PC-3 (cell line): Measurements from ENCODE around the gene GSC2.

Experiments used
- CTCF ChIP-seq: fragments of 300-600 bp; sonication (generic); conservative IDR thresholded peaks from 2 replicates; pipeline ENCODE4 v1.5.1; 2017; ENCODE audit warnings: antibody characterized with exemption, low read depth, mild to moderate bottlenecking, low read length
- EZH2 ChIP-seq: fragments of 300-600 bp; sonication (generic); IDR thresholded peaks from one replicate; pipeline ENCODE4 v1.6.1; 2017; ENCODE audit warnings: antibody characterized with exemption, mild to moderate bottlenecking, low read length; ENCODE audit not compliant: unreplicated experiment

DNA sequence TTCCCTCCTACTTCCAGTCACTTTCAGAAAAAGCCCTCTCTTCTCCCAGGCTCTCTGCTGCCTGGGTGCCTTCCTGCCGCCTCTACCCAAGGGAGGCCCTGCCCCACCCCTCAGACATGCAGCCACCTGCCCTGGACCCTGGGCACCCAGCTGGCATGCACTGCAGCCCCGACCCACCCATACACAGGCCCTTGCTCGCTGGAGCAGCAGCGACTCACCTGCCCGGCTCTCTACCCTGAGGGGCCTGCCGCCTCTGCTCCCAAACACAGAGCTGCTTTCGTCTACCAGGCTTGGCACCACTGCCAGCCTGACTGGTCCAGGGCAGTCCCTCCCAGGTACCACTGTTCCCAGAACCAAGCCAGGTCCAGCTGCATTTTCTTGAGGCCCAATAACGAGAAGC lies 20.2 kb downstream of the GSC2 start:
- TF ChIP-seq CTCF (no peak), EZH2 (no peak)
